Activated CD8-positive, alpha-beta memory T cell treated with anti-CD3 and anti-CD28 coated beads, Interleukin-2, amount 10 ng/mL, durations not matched to agents 7 days and 5 days (primary cell): ENCODE measurements around the gene MYO18A. TPM values are rescaled to one million over a fixed set of nuclear protein-coding genes. Genes with fewer than 3 reads are reported as not detected.

ENCODE experiments used
- ATAC-seq: fragments of 150-1000 bp; cut with Tn5 transposase; one replicate; pipeline ENCODE4 v1.10.0; 2021; ENCODE audit warnings: moderate library complexity
- CTCF ChIA-PET: fragments of 350-600 bp; sonication (Branson Sonifier 250); formaldehyde crosslinking; loops from one replicate; lab custom pipeline; 2021; ENCODE audit warnings: antibody characterized with exemption; lab: Charles Lee
- DNase-seq: peaks from one replicate; pipeline ENCODE4 v3.0.0-alpha.2; 2020
- H3K27ac Mint-ChIP-seq: one replicate; pipeline ENCODE4 v1.8.0; 2021; ENCODE audit warnings: mild to moderate bottlenecking, mixed read lengths
- H3K27me3 Mint-ChIP-seq: one replicate; pipeline ENCODE4 v1.8.0; 2021; ENCODE audit warnings: mixed read lengths
- H3K36me3 Mint-ChIP-seq: one replicate; pipeline ENCODE4 v1.8.0; 2021; ENCODE audit warnings: mild to moderate bottlenecking, mixed read lengths
- H3K4me1 Mint-ChIP-seq: one replicate; pipeline ENCODE4 v1.8.0; 2021; ENCODE audit warnings: mixed read lengths
- H3K4me3 Mint-ChIP-seq: one replicate; pipeline ENCODE4 v1.8.0; 2021; ENCODE audit warnings: mild to moderate bottlenecking, moderate library complexity, mixed read lengths
- H3K9me3 Mint-ChIP-seq: one replicate; pipeline ENCODE4 v1.8.0; 2022; ENCODE audit warnings: low read depth, mixed read lengths
- total RNA-seq, 2 experiments: library from RNA; stranded (reverse); gene quantifications; one replicate each; pipeline ENCODE4 v1.2.3, GENCODE V29; 2021

The MYO18A gene
- total RNA-seq, 2 experiments from 2014 or later: 67.7 to 85.8 TPM

GRCh38 chr17:29123111-29123510 lies 57.1 kb downstream of the MYO18A start:
- Mint-ChIP-seq H3K27ac (no peak overlapping the region), H3K27me3 (no peaks in the 10 kb centered on the region), H3K36me3 (peaks cover 13% of the 10 kb centered on the region), H3K4me1 (peaks cover 2% of the 10 kb centered on the region), H3K9me3 (no peaks in the 10 kb centered on the region), H3K4me3 (no peak overlapping the region)
- DNase-seq: no peak
- ATAC-seq: no peak
- CTCF ChIA-PET: interaction anchor here (1.2 to 12.9 kb wide), 7 partner anchors 9 to 158 kb away, joined by 7 to 557 read pairs (median 20); partner anchors contain the start of gene MYO18A

- Mint-ChIP-seq H3K27me3 (no peaks in the 10 kb centered on the region), H3K27ac (no peak overlapping the region), H3K4me1 (peaks cover 6% of the 10 kb centered on the region), H3K9me3 (no peaks in the 10 kb centered on the region), H3K36me3 (peaks cover 13% of the 10 kb centered on the region), H3K4me3 (no peak overlapping the region)
- DNase-seq: no peak
- CTCF ChIA-PET: interaction anchor here (0.7 to 12.9 kb wide), 4 partner anchors 12 to 156 kb away, joined by 3 to 557 read pairs (median 25); no protein-coding TSS in a partner anchor
- no peak for ATAC-seq
These were observed 58.8 kb downstream of the MYO18A start for GRCh38 chr17:29121442-29121841.

- CTCF ChIA-PET: interaction anchor here (0.7 to 12.9 kb wide), 3 partner anchors 26 to 167 kb away, joined by 3 to 557 read pairs (median 9); no protein-coding TSS in a partner anchor
- peaks cover 13% of the 10 kb centered on the region for H3K4me1 Mint-ChIP-seq
- H3K9me3 Mint-ChIP-seq: no peaks in the 10 kb centered on the region
- H3K27me3 Mint-ChIP-seq: no peaks in the 10 kb centered on the region
- no peak overlapping the region for H3K27ac Mint-ChIP-seq
- DNase-seq: no peak
- no peak for ATAC-seq
- H3K4me3 Mint-ChIP-seq: no peak overlapping the region
- peaks cover 13% of the 10 kb centered on the region for H3K36me3 Mint-ChIP-seq
These were observed 59.8 kb downstream of the MYO18A start for GRCh38 chr17:29120433-29120832.

GRCh38 chr17:29119265-29119664 lies 60.9 kb downstream of the MYO18A start:
- ATAC-seq (no peak), DNase-seq (no peak)
- Mint-ChIP-seq H3K27ac (no peak overlapping the region), H3K4me3 (no peak overlapping the region), H3K9me3 (no peaks in the 10 kb centered on the region), H3K36me3 (peaks cover 13% of the 10 kb centered on the region), H3K27me3 (no peaks in the 10 kb centered on the region), H3K4me1 (peaks cover 13% of the 10 kb centered on the region)
- CTCF ChIA-PET: interaction anchor here (0.6 to 12.9 kb wide), 6 partner anchors 11 to 167 kb away, joined by 3 to 557 read pairs (median 53); partner anchors contain the start of gene PHF12

GRCh38 chr17:29116804-29117753 lies 63.1 kb downstream of the MYO18A start:
- ATAC-seq (peak; percentile 80), DNase-seq (peak; percentile 84)
- Mint-ChIP-seq H3K27me3 (no peaks in the 10 kb centered on the region), H3K4me3 (no peak overlapping the region), H3K36me3 (peaks cover 16% of the 10 kb centered on the region), H3K4me1 (peaks cover 11% of the 10 kb centered on the region), H3K27ac (no peak overlapping the region), H3K9me3 (no peaks in the 10 kb centered on the region)
- CTCF ChIA-PET: interaction anchor here (0.5 to 12.9 kb wide), 59 partner anchors 8 to 456 kb away, joined by 3 to 557 read pairs (median 4); partner anchors contain the start of genes FLOT2, MYO18A, PHF12 and SDF2

- peaks cover 11% of the 10 kb centered on the region for H3K4me1 Mint-ChIP-seq
These were observed 64.0 kb downstream of the MYO18A start for GRCh38 chr17:29115961-29116803.

GRCh38 chr17:29115435-29115834 lies 64.8 kb downstream of the MYO18A start:
- CTCF ChIA-PET: interaction anchor here (1.0 to 12.9 kb wide), 16 partner anchors 8 to 388 kb away, joined by 4 to 557 read pairs (median 20); partner anchors contain the start of genes MYO18A, PHF12 and TLCD1
- Mint-ChIP-seq H3K4me1 (peaks cover 11% of the 10 kb centered on the region), H3K27me3 (no peaks in the 10 kb centered on the region), H3K27ac (no peak overlapping the region), H3K4me3 (no peak overlapping the region), H3K36me3 (peaks cover 22% of the 10 kb centered on the region), H3K9me3 (no peaks in the 10 kb centered on the region)
- ATAC-seq (no peak), DNase-seq (no peak)

More at GRCh38 chr17:29115961-29116803, 64.0 kb downstream of the MYO18A start:
- H3K9me3 Mint-ChIP-seq: no peaks in the 10 kb centered on the region
- H3K4me3 Mint-ChIP-seq: no peak overlapping the region
- ATAC-seq: peak; percentile 34
- peak; percentile 65 for DNase-seq
- no peak overlapping the region for H3K27ac Mint-ChIP-seq
- no peaks in the 10 kb centered on the region for H3K27me3 Mint-ChIP-seq
- CTCF ChIA-PET: interaction anchor here (1.0 to 12.9 kb wide), 44 partner anchors 8 to 389 kb away, joined by 3 to 557 read pairs (median 5); partner anchors contain the start of genes FLOT2, MYO18A, PHF12 and TLCD1
- H3K36me3 Mint-ChIP-seq: peaks cover 18% of the 10 kb centered on the region

GRCh38 chr17:29114141-29114540 lies 66.1 kb downstream of the MYO18A start:
- no peaks in the 10 kb centered on the region for H3K9me3 Mint-ChIP-seq
- CTCF ChIA-PET: interaction anchor here (1.0 to 12.9 kb wide), 7 partner anchors 11 to 387 kb away, joined by 4 to 557 read pairs (median 55); partner anchors contain the start of gene PHF12
- no peak for ATAC-seq
- H3K27me3 Mint-ChIP-seq: no peaks in the 10 kb centered on the region
- H3K36me3 Mint-ChIP-seq: peaks cover 19% of the 10 kb centered on the region
- peaks cover 11% of the 10 kb centered on the region for H3K4me1 Mint-ChIP-seq
- no peak overlapping the region for H3K4me3 Mint-ChIP-seq
- no peak overlapping the region for H3K27ac Mint-ChIP-seq
- DNase-seq: no peak

GRCh38 chr17:29113334-29113733 lies 66.9 kb downstream of the MYO18A start:
- DNase-seq (no peak), ATAC-seq (no peak)
- H3K4me1 Mint-ChIP-seq: peaks cover 11% of the 10 kb centered on the region
- no peaks in the 10 kb centered on the region for H3K27me3 Mint-ChIP-seq
- CTCF ChIA-PET: interaction anchor here (1.0 to 12.9 kb wide), 6 partner anchors 11 to 386 kb away, joined by 4 to 557 read pairs (median 46); partner anchors contain the start of gene PHF12
- H3K36me3 Mint-ChIP-seq: peaks cover 12% of the 10 kb centered on the region
- H3K4me3 Mint-ChIP-seq: no peak overlapping the region
- no peaks in the 10 kb centered on the region for H3K9me3 Mint-ChIP-seq
- H3K27ac Mint-ChIP-seq: no peak overlapping the region

GRCh38 chr17:29112771-29113295 lies 67.4 kb downstream of the MYO18A start:
- no peaks in the 10 kb centered on the region for H3K9me3 Mint-ChIP-seq
- no peak for DNase-seq
- no peaks in the 10 kb centered on the region for H3K27me3 Mint-ChIP-seq
- CTCF ChIA-PET: interaction anchor here (0.7 to 11.3 kb wide), 12 partner anchors 11 to 386 kb away, joined by 3 to 337 read pairs (median 9); partner anchors contain the start of gene TLCD1
- H3K4me1 Mint-ChIP-seq: peaks cover 11% of the 10 kb centered on the region
- ATAC-seq: no peak
- H3K36me3 Mint-ChIP-seq: peaks cover 15% of the 10 kb centered on the region
- no peak overlapping the region for H3K4me3 Mint-ChIP-seq
- H3K27ac Mint-ChIP-seq: no peak overlapping the region

- DNase-seq: peak; percentile 78
- H3K27ac Mint-ChIP-seq: no peak overlapping the region
- CTCF ChIA-PET: interaction anchor here (0.6 to 11.3 kb wide), 23 partner anchors 10 to 385 kb away, joined by 3 to 337 read pairs (median 4); partner anchors contain the start of gene TLCD1
- no peak overlapping the region for H3K4me3 Mint-ChIP-seq
- ATAC-seq: peak; percentile 74
- peaks cover 15% of the 10 kb centered on the region for H3K36me3 Mint-ChIP-seq
- H3K4me1 Mint-ChIP-seq: peaks cover 9% of the 10 kb centered on the region
- no peaks in the 10 kb centered on the region for H3K27me3 Mint-ChIP-seq
- no peaks in the 10 kb centered on the region for H3K9me3 Mint-ChIP-seq
These were observed 68.2 kb downstream of the MYO18A start for GRCh38 chr17:29111816-29112499.

- Mint-ChIP-seq H3K27ac (no peak overlapping the region), H3K4me1 (no peaks in the 10 kb centered on the region), H3K4me3 (no peak overlapping the region), H3K36me3 (peaks cover 17% of the 10 kb centered on the region), H3K9me3 (no peaks in the 10 kb centered on the region), H3K27me3 (no peaks in the 10 kb centered on the region)
- ATAC-seq: no peak
- no peak for DNase-seq
- CTCF ChIA-PET: interaction anchor here (1.0 to 11.3 kb wide), 2 partner anchors 109 to 147 kb away, joined by 3 to 337 read pairs; no protein-coding TSS in a partner anchor
These were observed 69.8 kb downstream of the MYO18A start for GRCh38 chr17:29110372-29110757.
